HG03064 (cell line): Measurements from ENCODE around the gene GRK5.

Experiments
- ATAC-seq: cut with Tn5 transposase; IDR thresholded peaks from one replicate; pipeline ENCODE4 v1.9.1; 2021; ENCODE audit warnings: low read depth; ENCODE audit not compliant: unreplicated experiment

Gene GRK5

DNA sequence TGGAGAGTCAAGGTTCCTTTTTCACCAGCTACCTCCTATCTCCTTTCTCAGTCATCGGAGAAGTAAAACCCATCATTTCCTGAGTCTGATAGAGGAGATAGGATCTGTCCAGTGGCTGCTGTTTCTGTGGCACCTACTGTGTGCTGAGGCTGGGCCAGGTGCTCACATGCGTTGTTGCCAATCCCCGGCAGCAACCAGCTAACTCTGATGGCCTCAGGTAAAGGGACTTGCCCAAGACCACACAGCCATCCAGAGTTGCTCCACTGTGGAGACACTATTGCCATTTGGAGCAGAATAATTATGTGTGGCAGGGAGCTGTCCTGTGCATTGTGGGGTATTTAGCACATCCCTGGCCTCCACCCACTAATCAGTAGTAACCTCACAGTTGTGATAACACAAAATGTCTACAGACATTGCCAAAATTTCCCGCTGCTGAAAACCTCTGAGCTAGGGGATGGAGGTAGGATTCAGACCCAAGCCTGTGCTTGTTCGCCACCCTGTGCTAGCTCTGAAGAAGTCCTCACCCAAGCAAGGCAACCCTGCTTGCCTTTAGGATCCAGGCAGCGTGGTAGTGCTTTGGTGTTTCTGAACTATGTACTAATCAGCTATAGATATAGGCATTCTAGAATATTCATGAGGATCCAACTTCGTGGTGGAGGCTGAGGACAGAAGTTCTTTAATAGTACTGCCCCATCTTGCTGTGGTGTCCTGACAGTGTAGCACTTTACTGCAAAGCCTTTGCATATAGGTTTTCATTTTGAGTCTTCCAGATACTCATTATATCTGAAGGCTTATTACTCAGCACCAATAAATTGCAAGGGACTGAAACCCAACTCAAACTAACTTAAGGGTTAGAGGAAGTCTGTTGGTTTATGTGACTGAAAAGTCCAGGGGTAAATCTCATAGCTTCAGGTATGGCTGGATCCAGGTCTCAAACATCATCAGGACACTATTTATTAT is 164.6 kb downstream of the GRK5 start:
- ATAC-seq, result no peak

DNA sequence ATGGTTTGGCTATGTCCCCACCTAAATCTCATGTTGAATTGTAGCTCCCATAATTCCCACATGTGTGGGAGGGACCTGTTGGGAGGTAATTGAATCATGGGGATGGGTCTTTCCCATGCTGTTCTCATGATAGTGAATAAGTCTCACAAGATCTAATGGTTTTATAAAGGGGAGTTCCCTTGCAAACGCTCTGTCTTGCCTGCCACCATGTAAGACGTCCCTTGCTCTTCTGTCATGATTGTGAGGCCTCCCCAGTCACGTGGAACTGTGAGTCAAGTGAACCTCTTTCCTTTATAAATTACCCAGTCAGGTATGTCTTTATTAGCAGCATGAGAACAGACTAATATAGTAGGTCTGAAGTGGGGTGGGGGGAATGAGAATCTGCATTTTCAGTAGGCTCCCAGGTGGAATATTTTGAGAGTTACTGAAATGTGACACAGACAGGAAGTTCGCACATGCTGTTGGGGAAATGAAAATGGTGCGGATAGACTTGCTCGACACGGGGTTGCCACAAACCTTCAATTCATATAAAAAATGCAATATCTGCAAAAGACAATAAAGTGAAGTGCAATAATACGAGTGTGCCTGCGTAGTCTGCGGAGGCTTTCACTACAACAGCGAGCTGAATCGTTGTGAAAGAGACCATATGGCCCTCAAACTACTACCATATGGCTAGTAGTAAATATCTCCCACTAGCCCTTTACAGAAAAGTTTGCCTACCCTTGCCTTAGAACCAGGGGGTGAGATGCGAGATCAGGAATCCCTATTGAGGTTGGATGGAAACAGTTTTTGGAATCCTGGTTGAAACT is 166.1 kb downstream of the GRK5 start:
- ATAC-seq, result no peak

DNA sequence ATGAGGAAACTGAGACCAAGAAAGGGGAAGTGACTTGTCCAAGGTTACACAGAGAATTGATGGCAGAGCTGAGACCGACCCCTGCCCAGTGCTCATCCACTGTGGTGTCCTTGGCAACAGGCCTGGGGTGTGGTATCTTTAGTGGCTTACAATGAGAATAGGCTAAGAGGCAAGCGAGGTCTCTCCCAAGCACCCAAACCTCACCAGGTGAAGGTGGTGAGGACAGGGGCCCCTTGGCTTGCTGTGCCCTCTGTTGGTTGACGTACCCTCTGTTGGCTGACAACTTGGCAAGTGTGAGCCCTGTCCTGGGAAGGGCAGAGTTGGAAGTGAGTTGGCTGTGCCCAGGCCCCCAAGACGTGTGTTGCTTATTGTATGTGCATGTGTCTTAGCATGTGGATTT is 166.9 kb downstream of the GRK5 start:
- ATAC-seq, result no peak

DNA sequence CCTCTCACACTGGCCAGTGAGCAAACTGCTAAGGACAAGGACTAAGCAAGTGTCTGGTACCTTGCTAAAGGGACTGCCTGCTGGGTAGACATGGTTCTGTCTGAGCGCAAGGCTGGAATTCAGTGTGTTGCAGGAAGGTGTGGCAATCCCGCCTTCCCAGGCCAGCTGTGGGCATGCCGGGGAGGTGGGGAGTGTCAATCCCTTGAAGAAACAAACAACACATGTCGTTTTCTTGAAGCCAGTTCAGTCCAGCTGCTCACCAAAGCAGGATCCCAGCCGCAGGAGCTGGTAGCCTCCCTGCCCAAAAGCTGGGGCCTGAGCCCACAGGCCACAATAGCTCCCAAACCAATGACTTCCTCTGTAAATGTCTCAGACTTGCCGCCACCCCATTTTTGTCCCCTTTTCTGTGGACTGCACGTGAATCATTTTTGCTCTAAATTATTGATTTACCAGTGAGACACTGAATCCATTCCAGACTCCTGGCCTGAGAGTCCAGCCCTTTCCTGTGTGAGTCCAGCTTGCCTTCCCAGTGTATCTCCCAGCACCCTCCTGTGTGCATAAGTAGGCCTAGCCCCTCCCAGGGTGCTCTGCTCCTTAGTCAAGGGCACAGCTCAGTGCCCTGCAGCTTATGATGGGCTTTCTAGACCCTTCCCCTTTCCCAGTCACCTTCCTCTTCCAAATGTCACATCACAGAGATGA is 168.4 kb downstream of the GRK5 start:
- no peak for ATAC-seq

DNA sequence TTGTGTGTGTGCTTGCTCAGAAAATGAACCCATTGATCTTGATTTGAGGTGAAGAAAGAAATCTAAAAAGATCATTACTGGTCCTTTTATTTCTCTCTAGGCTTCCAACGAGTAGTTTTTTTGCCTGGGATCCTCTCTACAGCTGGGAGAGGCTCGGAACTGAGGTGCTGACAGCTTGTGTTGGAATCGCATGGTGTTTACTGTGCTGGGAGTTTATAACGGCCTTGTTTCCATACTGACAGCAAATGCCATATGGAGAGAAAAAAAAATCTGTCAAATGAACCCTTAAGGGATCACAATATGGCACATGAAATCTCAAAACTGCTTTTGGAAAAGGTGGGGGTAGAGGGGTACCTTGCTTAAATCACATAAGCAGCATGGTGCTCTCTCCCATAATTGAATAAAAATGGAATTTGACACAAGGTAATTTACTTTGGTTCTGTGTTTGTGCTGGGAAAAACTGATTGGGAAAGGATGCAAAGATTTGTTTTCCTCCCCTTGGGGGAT is 170.1 kb downstream of the GRK5 start:
- no peak for ATAC-seq

DNA sequence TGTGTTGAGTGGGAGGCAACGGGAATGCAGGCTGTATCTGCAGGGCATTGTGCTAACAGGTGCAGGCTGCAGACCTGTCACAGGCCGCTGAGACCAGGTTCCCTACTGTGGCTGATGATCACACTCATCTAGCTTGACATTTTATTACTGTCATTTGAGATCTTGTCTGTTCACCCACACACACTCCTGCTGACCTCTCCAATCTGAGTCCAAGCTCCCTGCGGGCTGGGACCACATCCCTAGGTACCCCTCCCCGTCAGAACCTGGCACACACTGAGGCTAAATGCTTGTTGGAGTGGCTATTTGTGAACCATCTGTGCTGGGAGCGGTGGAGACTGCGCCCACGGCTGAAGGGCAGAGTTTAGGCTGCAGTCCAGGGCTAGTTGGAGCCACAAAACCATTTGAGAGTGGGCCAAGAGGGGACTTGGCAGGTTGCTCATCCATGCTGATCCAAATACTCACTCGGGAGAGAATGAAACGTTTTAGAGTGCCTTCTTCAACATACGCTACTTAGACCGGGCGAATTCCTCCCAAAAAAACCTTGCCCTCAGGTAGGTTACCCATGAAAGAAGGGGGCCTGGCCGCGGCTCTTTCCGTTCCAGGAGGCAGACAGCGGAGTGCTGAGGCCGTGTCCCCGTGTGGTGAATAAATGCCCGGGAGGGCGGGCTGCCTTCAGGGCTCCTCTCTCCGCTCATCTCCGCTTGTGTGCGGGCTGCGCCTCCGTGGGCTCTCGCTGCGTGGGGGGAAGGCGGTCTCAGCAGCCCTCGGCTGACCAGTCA is 170.8 kb downstream of the GRK5 start:
- no peak for ATAC-seq

DNA sequence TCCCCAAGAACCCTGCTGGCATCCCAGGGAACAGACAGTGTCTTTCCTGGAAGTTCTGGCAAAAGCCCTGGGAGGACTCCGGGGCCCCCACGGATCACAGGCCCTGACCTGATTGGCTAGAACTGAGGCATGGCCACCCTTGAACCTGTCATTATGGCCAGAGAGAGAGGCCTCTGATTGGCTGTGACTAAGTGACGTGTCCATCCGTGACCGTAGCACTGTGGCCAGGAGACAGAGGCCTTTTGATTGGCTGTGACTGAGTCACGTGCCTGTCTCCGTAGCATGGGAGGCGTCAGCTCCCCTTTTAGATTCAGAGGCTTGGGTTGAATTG is 171.3 kb downstream of the GRK5 start:
- no peak for ATAC-seq

DNA sequence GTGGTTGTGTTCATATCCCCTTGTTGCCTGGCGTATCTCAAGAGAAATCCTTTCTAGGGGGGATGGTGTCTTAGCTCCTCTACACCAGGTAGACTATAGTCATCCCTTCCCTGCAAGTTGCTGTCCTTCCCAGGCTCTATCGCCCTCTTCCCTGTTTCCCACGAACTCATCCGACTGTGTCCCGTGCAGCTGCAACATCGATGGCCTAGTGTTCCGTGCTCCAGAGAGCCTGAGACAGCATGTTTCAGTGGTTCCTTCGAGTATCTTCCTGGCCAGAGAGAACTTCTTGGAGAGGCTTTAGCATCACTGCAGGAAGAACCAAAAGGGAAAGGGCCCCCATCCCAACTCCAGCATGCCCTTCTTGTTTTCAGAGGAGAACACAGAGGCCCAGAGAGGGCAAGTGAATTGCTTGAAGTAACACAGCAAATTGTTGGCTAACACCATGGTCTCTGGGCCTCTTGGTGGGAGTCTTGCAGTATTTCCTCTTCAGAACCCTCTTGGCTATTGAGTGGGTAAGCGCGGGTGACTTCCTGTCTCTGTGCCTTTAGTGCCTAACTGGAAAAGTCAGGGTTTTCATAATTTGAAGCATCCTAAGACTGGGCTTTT is 172.2 kb downstream of the GRK5 start:
- no peak for ATAC-seq

DNA sequence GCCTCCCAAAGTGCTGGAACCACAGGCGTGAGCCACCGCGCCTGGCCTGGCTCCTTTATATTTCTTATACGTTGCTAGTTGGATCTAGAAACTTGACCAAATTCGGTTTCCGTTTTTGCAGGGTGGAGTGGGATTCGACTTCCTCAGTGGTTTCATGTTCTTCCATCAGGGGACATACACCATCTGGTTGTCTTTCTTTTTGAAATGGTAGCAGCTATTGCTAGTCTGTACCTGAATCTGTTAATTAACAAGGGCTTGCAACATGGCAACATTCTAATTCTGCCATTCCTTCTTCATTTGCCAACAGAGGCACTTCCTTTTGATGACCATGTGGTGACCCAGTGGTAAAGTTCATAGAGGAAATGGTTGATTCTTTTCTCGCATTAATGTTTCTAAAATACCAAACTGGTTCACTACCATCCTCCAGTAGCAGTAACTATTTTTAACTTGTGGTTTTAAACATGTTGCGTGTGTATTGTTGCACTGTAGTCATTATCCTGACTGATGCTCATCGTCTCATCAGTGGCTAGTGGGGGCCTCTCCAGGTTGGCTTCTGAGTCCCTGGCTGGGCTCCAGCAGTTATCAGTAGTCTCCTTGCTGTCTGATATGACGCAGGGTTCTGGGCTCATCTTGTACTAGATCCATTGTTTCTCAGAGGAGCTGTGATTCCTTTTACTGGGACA is 175.9 kb downstream of the GRK5 start:
- ATAC-seq, result no peak

DNA sequence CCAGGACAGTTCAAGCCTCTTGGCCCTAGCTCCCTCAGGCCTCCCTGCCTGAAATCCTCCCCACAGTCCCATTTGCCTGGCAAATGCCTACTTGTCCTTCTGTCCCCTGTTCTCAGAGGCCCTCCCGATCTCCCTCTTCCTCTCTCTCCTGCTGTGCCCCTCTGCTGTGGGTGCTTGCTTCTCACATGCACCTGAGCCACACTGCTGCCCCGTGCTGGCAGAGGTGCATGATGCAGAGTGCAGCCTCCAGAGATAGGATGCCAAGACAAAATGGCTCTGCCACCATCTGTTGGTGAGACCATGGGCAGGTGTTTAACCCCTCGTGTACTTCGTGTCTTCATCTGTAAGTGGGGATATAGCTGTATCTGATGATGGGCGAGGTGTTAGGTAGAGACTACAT is 176.8 kb downstream of the GRK5 start:
- no peak for ATAC-seq

DNA sequence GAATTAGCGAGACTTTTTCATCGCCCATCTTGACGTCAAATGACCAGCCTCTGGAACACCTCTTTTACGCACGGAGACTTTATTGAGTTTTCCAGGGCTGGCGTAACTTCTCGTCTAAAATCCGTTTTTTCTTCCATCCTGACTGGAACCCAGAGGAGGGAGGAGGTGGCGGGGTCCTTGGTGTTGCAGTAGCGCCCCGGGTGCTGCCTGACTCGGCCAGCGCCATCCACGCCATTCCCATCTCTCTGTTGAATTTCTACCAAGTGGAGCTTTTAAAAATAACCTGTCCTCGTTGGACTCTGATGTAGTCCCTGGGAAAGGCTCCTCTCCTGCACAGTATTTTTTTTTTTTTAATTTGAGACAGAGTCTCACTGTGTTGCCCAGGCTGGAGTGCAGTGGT is 179.3 kb downstream of the GRK5 start:
- ATAC-seq, result no peak

DNA sequence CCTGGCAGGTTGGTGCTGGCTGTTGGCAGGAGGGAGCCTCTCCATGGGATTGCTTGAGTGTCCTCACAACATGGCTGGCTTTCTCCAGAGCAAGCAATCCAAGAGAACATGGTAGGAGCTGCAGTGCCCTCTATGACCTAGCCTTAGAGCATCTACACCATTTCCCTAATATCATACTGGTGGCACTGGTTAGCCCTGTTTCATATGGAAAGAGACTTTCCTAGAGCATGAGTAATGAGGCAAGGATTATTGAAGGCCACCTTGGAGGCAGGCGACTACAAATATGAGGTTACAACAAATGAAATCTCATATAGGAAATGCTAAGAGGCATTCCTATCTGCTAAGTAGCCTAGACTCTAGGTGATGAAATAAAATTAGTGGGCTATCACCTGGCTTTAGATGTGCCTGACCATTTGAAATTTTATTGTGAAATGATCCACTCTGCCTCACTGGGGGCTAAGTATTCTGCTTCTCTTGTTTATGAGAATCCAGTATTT is 181.5 kb downstream of the GRK5 start:
- ATAC-seq, result no peak

DNA sequence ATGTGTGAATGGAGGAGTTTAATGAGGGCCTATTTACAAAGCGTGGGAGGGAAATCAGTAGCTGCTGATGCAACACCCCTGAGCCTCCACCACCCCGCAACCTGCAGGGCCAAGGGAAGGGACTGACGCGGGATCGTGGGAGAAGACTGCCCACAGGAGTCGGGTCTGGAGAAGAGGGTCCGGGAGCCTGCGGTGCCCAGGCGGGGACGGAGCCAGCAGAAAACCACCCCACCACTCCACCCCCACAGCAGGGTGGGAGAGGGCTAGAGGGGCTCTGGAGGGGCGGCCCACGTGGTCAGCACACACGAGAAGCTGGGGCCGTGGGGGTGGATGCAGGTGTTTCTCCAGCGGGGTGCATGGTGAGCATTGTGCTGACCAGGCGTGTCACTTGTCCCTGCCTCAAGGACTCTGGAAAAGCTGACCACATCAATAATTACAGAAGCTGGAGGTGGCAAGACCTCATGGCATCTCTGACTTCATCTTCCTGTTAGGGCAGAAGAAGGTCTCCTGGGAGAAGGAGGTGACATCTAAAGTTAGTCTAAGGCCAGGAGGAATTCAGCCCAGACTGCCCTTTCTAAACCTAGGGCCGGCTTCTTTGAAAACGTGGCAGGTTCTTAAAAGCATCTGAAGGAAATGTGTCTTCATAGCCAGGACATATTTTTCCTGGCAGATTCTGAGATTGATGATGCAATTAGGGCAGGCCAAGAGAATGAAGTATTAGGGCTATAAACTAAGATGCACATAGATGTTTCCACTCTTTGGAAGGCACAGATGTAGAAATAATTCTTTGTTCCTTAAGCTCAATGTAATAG is 184.3 kb downstream of the GRK5 start:
- ATAC-seq, result no peak

DNA sequence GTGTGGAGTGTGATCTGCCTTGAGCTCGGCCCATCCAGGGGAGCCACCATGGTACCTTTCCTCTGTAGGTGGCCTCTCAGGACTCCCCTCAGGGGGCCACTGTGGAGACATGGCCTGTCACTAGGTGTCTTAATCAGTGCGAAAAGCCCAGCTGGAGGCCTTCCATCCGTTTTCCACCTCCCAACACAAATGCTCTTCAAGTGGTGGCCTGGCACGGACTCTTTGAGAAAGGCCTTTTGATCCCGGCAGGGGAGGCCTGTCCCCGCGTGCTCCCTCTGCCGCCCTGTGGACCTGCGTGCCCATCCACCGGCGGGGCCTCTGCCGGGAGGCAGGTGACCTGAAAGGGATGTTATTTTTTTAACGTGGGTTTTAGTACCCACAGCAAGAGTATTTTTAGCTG is 185.6 kb downstream of the GRK5 start:
- no peak for ATAC-seq

DNA sequence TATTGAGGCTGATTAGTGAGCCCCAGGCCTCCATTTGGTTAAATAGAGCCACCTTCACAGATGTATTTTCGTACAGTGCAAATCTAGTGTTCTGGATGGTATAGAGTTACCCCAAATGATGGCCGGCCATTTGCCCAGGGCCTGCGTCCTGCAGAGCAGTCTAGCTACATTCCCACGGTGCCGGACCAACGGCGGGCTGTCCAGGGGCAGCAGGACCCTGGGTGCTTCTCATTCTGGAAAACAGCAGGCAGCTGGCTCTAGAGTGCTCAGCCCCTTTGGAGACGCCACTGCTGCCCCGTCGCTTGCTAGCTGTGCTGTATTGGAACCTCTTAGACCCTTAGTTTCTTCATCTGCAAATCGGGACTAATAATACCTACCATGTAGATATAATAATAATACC is 186.1 kb downstream of the GRK5 start:
- no peak for ATAC-seq

DNA sequence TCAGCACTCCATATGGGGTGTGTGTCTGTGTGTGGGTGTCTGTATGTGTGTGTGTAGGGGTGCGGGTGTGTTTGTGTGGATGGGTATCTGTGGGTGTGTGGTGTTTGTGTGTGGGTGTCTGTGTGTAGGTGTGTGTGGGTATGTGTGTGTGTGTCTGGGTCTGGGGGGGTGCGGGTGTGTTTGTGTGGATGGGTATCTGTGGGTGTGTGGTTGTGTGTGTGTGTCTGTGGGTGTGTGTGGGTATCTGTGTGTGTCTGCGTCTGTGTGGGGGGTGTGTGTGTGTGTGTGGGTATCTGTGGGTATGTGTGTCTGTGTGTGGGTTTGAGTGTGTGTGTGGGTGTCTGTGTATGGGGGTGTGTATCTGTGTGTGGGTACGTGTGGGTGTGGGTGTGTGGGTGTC is 186.5 kb downstream of the GRK5 start:
- ATAC-seq, result no peak

DNA sequence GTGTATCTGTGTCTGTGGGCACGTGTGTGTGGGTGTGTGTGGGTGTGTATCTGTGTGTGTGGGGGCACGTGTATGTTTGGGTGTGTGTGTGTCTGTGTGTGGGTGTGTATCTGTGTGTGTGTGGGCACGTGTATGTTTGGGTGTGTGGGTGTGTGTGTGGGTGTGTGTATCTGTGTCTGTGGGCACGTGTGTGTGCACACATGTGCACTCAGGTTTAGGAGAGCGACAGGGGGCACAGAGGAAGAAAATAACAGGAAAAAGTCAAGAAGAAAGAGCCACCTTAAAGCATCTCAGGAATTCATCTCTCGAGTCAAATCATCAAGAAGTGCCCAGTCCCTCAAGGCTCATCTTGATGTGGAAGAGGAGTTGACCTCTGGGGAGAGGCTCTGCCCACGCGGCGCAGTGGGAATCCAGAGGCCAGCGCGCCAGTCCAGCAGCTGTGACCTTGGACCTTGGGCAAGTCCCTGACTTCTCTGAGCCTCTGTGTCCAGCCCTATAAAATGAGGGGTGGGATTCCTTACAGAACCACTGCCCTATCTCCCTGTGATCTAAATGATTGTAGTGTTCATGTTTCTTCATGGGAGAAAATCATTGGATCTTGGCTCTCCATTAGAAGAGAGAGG is 187.4 kb downstream of the GRK5 start:
- ATAC-seq, result no peak
